Measurements from ENCODE around the gene ABLIM1.

The ABLIM1 gene

GRCh38 chr10:114679552-114679951 lies 21.5 kb upstream of the ABLIM1 start:
- no peak for DNase-seq (ENCODE audit: low read depth)

GRCh38 chr10:114678820-114679219 lies 20.7 kb upstream of the ABLIM1 start:
- no peak for DNase-seq (ENCODE audit: low read depth)

GRCh38 chr10:114678336-114678735 lies 20.3 kb upstream of the ABLIM1 start:
- no peak for DNase-seq (ENCODE audit: low read depth)

GRCh38 chr10:114674346-114674745 lies 16.3 kb upstream of the ABLIM1 start:
- DNase-seq (ENCODE audit: low read depth): no peak

GRCh38 chr10:114669648-114670047 lies 11.6 kb upstream of the ABLIM1 start:
- no peak for DNase-seq (ENCODE audit: low read depth)

GRCh38 chr10:114668375-114669080 lies 10.5 kb upstream of the ABLIM1 start:
- no peak for DNase-seq (ENCODE audit: low read depth)

GRCh38 chr10:114665873-114666272 lies 7.8 kb upstream of the ABLIM1 start:
- no peak for DNase-seq (ENCODE audit: low read depth)

- no peak for DNase-seq (ENCODE audit: low read depth)
Observed at GRCh38 chr10:114665406-114665805, 7.3 kb upstream of the ABLIM1 start.

- DNase-seq (ENCODE audit: low read depth): no peak
Observed at GRCh38 chr10:114664127-114664526, 6.1 kb upstream of the ABLIM1 start.

GRCh38 chr10:114663626-114664025 lies 5.6 kb upstream of the ABLIM1 start:
- DNase-seq (ENCODE audit: low read depth): no peak

- DNase-seq (ENCODE audit: low read depth): no peak
Observed at GRCh38 chr10:114662646-114663217, 4.7 kb upstream of the ABLIM1 start.

GRCh38 chr10:114661212-114661880 lies 3.3 kb upstream of the ABLIM1 start:
- no peak for DNase-seq (ENCODE audit: low read depth)

GRCh38 chr10:114655671-114656070 lies 2.4 kb downstream of the ABLIM1 start:
- DNase-seq (ENCODE audit: low read depth): no peak

- no peak for DNase-seq (ENCODE audit: low read depth)
Observed at GRCh38 chr10:114654822-114655575, 3.1 kb downstream of the ABLIM1 start.

GRCh38 chr10:114653926-114654325 lies 4.1 kb downstream of the ABLIM1 start:
- DNase-seq (ENCODE audit: low read depth): no peak

GRCh38 chr10:114652402-114653368 lies 5.4 kb downstream of the ABLIM1 start:
- no peak for DNase-seq (ENCODE audit: low read depth)

GRCh38 chr10:114650831-114651230 lies 7.2 kb downstream of the ABLIM1 start:
- no peak for DNase-seq (ENCODE audit: low read depth)

- DNase-seq (ENCODE audit: low read depth): no peak
Observed at GRCh38 chr10:114650266-114650665, 7.8 kb downstream of the ABLIM1 start.

- no peak for DNase-seq (ENCODE audit: low read depth)
Observed at GRCh38 chr10:114649217-114649903, 8.7 kb downstream of the ABLIM1 start.

- DNase-seq (ENCODE audit: low read depth): peak; percentile 67
Observed at GRCh38 chr10:114648368-114648767, 9.7 kb downstream of the ABLIM1 start.
